Spleen (tissue), 13 donors: Measurements from ENCODE around the gene BTRC. TPM values are rescaled to one million over a fixed set of nuclear protein-coding genes. Genes with fewer than 3 reads are reported as not detected.
A peak's percentile ranks its signal among the peaks of the same experiment; 100 is the strongest.

Source experiments
- DNase-seq: peaks from one replicate; pipeline ENCODE4 v3.0.0-alpha.2; 2020
- H3K27ac ChIP-seq, 8 donors: fragments of 200-600 bp; sonication (generic) in 7 of 8; 1 replicate in 4 of 8; 2 replicates in 4 of 8; pipeline versions ENCODE4 v1.5.0 to v1.8.0; 2016 to 2021; ENCODE audit warnings: inconsistent platforms in 4 of 8, mild to moderate bottlenecking in 4 of 8, moderate library complexity in 1 of 8
- H3K27me3 ChIP-seq, 7 donors: fragments of 200-600 bp; sonication (generic) in 6 of 7; replicated peaks in 1 of 7; 1 replicate in 4 of 7; 2 replicates in 3 of 7; pipeline versions ENCODE4 v1.5.0 to v1.8.0; 2016 to 2021; ENCODE audit warnings: inconsistent platforms in 3 of 7, mild to moderate bottlenecking in 1 of 7
- H3K36me3 ChIP-seq, 6 donors: fragments of 200-600 bp; sonication (generic) in 5 of 6; 1 replicate in 4 of 6; 2 replicates in 2 of 6; pipeline versions ENCODE4 v1.5.0 to v1.8.0; 2016 to 2021; ENCODE audit warnings: inconsistent platforms in 2 of 6
- H3K4me1 ChIP-seq, 6 donors: fragments of 200-600 bp; sonication (generic) in 5 of 6; 1 replicate in 3 of 6; 2 replicates in 3 of 6; pipeline versions ENCODE4 v1.5.0 to v1.8.0; 2016 to 2021; ENCODE audit warnings: inconsistent platforms in 3 of 6
- H3K4me3 ChIP-seq, 8 donors: fragments of 200-600 bp; sonication (generic) in 7 of 8; 1 replicate in 4 of 8; 2 replicates in 4 of 8; pipeline versions ENCODE4 v1.5.0 to v1.8.0; 2016 to 2021; ENCODE audit warnings: inconsistent platforms in 4 of 8, mild to moderate bottlenecking in 4 of 8, moderate library complexity in 2 of 8
- H3K9me3 ChIP-seq, 8 donors: fragments of 200-600 bp; sonication (generic) in 7 of 8; 1 replicate in 4 of 8; 2 replicates in 4 of 8; pipeline versions ENCODE4 v1.5.0 to v1.8.0; 2016 to 2021; ENCODE audit warnings: inconsistent platforms in 4 of 8
- CTCF ChIP-seq, 11 experiments: fragments of 200-600 bp in 7 of 11; fragments of 450-650 bp in 4 of 11; sonication (generic) in 4 of 11; IDR thresholded peaks in 8 of 11; conservative IDR thresholded peaks in 3 of 11; 1 replicate in 7 of 11; 2 replicates in 4 of 11; pipeline versions ENCODE4 v1.4.0 to v1.8.0; 2016 to 2021; ENCODE audit warnings: antibody characterized with exemption in 11 of 11, inconsistent platforms in 4 of 11, mild to moderate bottlenecking in 1 of 11
- POLR2A ChIP-seq, 3 donors: fragments of 450-650 bp; IDR thresholded peaks; one replicate each; pipeline ENCODE4 v1.5.1; 2017; ENCODE audit warnings: antibody characterized with exemption in 3 of 3, mild to moderate bottlenecking in 1 of 3
- POLR2AphosphoS5 ChIP-seq, 3 donors: sonication (generic); formaldehyde crosslinking; IDR thresholded peaks; one replicate each; pipeline ENCODE4 v1.5.1; 2017; ENCODE audit warnings: antibody characterized with exemption in 3 of 3
- WGBS, 5 donors: extraction: QIAGEN DNeasy Blood & Tissue Kit in 3 of 5; methylation state at CpG; one replicate each; pipeline versions ENCODE4 v1.1.5 to v1.1.7; 2013 to 2018; 5-methylcytosine and 5-hydroxymethylcytosine counted together
- intact Hi-C: fragments of 100-400 bp; cut with DNase I; formaldehyde crosslinking; loops from one replicate; pipeline ENCODE4 v1.15.0; 2023; ENCODE audit warnings: low total_unique reads
- long read RNA-seq, 2 donors: transcript quantifications; one replicate each; lab custom pipeline, GENCODE V29; 2026
- polyA plus RNA-seq, 3 donors: library from polyadenylated mRNA; stranded (reverse); fragments of 200-250 nt; gene quantifications; one replicate each; pipeline ENCODE4 v1.2.1, GENCODE V29; 2013
- total RNA-seq, 7 donors: library from RNA; depleted of rRNA in 3 of 7; stranded (reverse); fragments of >200 nt in 3 of 7; fragmentation: NEBNext Ultra II Directional in 4 of 7; extraction: Animal tissue kit (Norgen Biotek cat#: 25700) in 4 of 7; gene quantifications; one replicate each; pipeline versions ENCODE4 v1.1.0 to v1.2.1, GENCODE V29; 2016 to 2021
- donor health status: healthy with polysubstance abuse.
- donor health status: DM: no; HTN: no; CAD: no; lungs with moderate emphysema.
- donor health status: DM: no; HTN: no; CAD: no.
- donor health status: Bipolar disorder and iron deficiency.
- donor health status: healthy.
- donor health status: DM: no; HTN: no; CAD: no.
- donor health status: DM: yes; HTN: yes; CAD: no.

The BTRC gene
- total RNA-seq (10 to 100 TPM; 16.9 to 23.9 (median 21.7) TPM), polyA plus RNA-seq (1 to 10 TPM; 2.7 to 5.3 (median 3.0) TPM)
- long read RNA-seq, donor 1 = 0 reads
- long read RNA-seq, donor 2, full-length matches to known transcripts = 2 of 2 reads
- long read RNA-seq, donor 2, partial matches to known transcripts = 0 of 2 reads
- long read RNA-seq, donor 2, other reads (novel, unspliced or antisense) = 0 of 2 reads

GRCh38 chr10:101353692-101354327 lies at the start of gene BTRC:
BTRC (plus strand) TSS chr10:101354165; CDS start chr10:101354181, 16 bp downstream.
- Histone ChIP-seq H3K4me3 (peak within 1 kb of the TSS; percentile 70 to 97 (median 94)), H3K4me1 (peaks cover 0 to 33% (median 26%) of the 10 kb centered on the region in 6 donors), H3K27me3 (peaks cover 0 to 23% (median 0%) of the 10 kb centered on the region in 7 donors), H3K9me3 (no peaks in the 10 kb centered on the region), H3K36me3 (peaks cover 0 to 8% (median 0%) of the 10 kb centered on the region in 6 donors), H3K27ac (peak within 1 kb of the TSS; percentile 82 to 95 (median 92))
- DNase-seq = peak; percentile 98
- WGBS, 5 donors = 0 to 1% (median 0%) methylated on average over 20 to 50 of the region's 50 CpGs
- intact Hi-C loops = no loop called here
- TF ChIP-seq CTCF (IDR thresholded peaks at IDR 0.05 in 8 of 11, conservative IDR thresholded peaks at IDR 0.05 in 3 of 11) = peak in 2 of 11 experiments; percentile 3 to 30
- TF ChIP-seq POLR2A (IDR thresholded peaks at IDR 0.05) = peak in 1 of 3 donors; percentile 30
- peak; percentile 90 to 94 (median 93) for TF ChIP-seq POLR2AphosphoS5 (IDR thresholded peaks at IDR 0.05)

GRCh38 chr10:101304316-101304715 lies 49.6 kb upstream of the BTRC start:
- 89 to 95% (median 94%) methylated on average over 9 of the region's 9 CpGs for WGBS, 5 donors
- Histone ChIP-seq H3K36me3 (no peaks in the 10 kb centered on the region), H3K4me3 (no peak overlapping the region), H3K27ac (no peak overlapping the region), H3K27me3 (peaks cover 0 to 88% (median 6%) of the 10 kb centered on the region in 7 donors), H3K9me3 (no peaks in the 10 kb centered on the region), H3K4me1 (no peaks in the 10 kb centered on the region)
- TF ChIP-seq CTCF (IDR thresholded peaks at IDR 0.05 in 8 of 11, conservative IDR thresholded peaks at IDR 0.05 in 3 of 11) (no peak), POLR2AphosphoS5 (IDR thresholded peaks at IDR 0.05) (no peak), POLR2A (IDR thresholded peaks at IDR 0.05) (no peak)
- DNase-seq = no peak
- intact Hi-C loops = no loop called here

- TF ChIP-seq POLR2A (IDR thresholded peaks at IDR 0.05) = no peak
- no peak for TF ChIP-seq POLR2AphosphoS5 (IDR thresholded peaks at IDR 0.05)
- no peak for TF ChIP-seq CTCF (IDR thresholded peaks at IDR 0.05 in 8 of 11, conservative IDR thresholded peaks at IDR 0.05 in 3 of 11)
- peak; percentile 41 for DNase-seq
- H3K36me3 ChIP-seq = no peaks in the 10 kb centered on the region
- no peak overlapping the region for H3K4me3 ChIP-seq
- intact Hi-C loops = no loop called here
- no peaks in the 10 kb centered on the region for H3K9me3 ChIP-seq
- H3K27me3 ChIP-seq = peaks cover 0 to 88% (median 16%) of the 10 kb centered on the region in 7 donors
- 62 to 74% (median 72%) methylated on average over 17 of the region's 17 CpGs for WGBS, 5 donors
- peaks cover 0 to 3% (median 1%) of the 10 kb centered on the region in 6 donors for H3K4me1 ChIP-seq
- no peak overlapping the region for H3K27ac ChIP-seq
These were observed 48.4 kb upstream of the BTRC start for GRCh38 chr10:101305320-101306241.
